ENCODE results near the gene METTL22. TPM values are rescaled to one million over a fixed set of nuclear protein-coding genes. Genes with fewer than 3 reads are reported as not detected.

The METTL22 gene
- total RNA-seq, 1 donor from 2014 or later: 49.6 TPM

GRCh38 chr16:8583732-8584131 lies 37.8 kb upstream of the METTL22 start:
- H3K4me3 Mint-ChIP-seq: no peak overlapping the region
- ChIA-PET POLR2A (interaction anchor here (0.6 kb wide), 1 partner anchor 1724 kb away, joined by 7 read pairs; no protein-coding TSS in a partner anchor), CTCF (interaction anchor here (0.8 kb wide), 1 partner anchor 11 kb away, joined by 3 read pairs; no protein-coding TSS in a partner anchor)
- H3K9me3 Mint-ChIP-seq: no peaks in the 10 kb centered on the region
- intact Hi-C loops (cut with micrococcal nuclease): no loop called here
- H3K27me3 Mint-ChIP-seq: peaks cover 18% of the 10 kb centered on the region
- H3K27ac Mint-ChIP-seq: no peak overlapping the region
- H3K4me1 Mint-ChIP-seq: peaks cover 16% of the 10 kb centered on the region
- no peaks in the 10 kb centered on the region for H3K36me3 Mint-ChIP-seq (ENCODE audit: low read depth)
- DNase-seq (no peak), ATAC-seq (ENCODE audit: low read depth) (no peak)
- TF ChIP-seq, protein P1, sequence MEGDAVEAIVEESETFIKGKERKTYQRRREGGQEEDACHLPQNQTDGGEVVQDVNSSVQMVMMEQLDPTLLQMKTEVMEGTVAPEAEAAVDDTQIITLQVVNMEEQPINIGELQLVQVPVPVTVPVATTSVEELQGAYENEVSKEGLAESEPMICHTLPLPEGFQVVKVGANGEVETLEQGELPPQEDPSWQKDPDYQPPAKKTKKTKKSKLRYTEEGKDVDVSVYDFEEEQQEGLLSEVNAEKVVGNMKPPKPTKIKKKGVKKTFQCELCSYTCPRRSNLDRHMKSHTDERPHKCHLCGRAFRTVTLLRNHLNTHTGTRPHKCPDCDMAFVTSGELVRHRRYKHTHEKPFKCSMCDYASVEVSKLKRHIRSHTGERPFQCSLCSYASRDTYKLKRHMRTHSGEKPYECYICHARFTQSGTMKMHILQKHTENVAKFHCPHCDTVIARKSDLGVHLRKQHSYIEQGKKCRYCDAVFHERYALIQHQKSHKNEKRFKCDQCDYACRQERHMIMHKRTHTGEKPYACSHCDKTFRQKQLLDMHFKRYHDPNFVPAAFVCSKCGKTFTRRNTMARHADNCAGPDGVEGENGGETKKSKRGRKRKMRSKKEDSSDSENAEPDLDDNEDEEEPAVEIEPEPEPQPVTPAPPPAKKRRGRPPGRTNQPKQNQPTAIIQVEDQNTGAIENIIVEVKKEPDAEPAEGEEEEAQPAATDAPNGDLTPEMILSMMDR (IDR thresholded peaks at IDR 0.05): no peak

DNA sequence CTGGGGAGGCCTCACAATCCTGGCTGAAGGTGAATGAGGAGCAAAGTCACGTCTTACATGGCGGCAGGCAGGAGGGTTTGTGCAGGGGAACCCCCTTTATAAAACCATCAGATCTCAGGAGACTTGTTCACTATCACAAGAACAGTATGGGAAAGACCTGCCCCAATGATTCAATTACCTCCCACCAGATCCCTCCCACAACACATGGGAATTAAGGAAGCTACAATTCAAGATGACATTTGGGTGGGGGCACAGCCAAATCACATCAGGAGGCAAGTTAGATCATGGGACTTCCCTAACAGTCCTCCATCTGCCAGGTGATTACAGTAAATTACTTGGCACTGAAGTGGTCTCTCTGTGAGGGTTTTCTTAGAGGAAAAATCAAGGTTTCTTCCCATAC lies 36.5 kb upstream of the METTL22 start:
- Mint-ChIP-seq H3K27ac (no peak overlapping the region), H3K4me1 (peaks cover 24% of the 10 kb centered on the region), H3K36me3 (ENCODE audit: low read depth) (no peaks in the 10 kb centered on the region), H3K27me3 (peaks cover 22% of the 10 kb centered on the region), H3K4me3 (no peak overlapping the region), H3K9me3 (no peaks in the 10 kb centered on the region)
- TF ChIP-seq, protein P1 (IDR thresholded peaks at IDR 0.05): no peak
- DNase-seq (no peak), ATAC-seq (ENCODE audit: low read depth) (no peak)
- intact Hi-C loops (cut with micrococcal nuclease): no loop called here
- CTCF ChIA-PET: no interaction called here
- POLR2A ChIA-PET: no interaction called here

DNA sequence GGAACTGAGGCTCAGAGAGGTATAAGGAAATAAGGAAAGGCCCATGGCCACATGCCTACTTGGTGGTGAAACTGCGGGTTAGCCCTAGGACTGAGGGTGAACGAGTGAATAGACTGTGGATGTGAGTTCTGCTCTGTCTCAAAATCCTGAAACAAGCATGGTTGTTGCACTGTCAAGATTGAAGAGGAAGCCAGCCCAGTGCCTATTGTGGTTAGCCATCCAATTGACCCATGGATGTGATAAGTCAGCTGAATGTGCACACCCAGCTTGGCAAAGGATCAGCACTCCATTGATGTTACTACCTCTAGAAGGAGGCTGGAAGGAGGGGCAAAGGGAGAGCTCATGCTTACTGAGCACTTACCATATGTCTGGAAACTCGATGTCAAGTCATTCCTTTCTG lies 35.6 kb upstream of the METTL22 start:
- Mint-ChIP-seq H3K27ac (no peak overlapping the region), H3K4me1 (peaks cover 25% of the 10 kb centered on the region), H3K9me3 (no peaks in the 10 kb centered on the region), H3K36me3 (ENCODE audit: low read depth) (no peaks in the 10 kb centered on the region), H3K4me3 (no peak overlapping the region), H3K27me3 (peaks cover 24% of the 10 kb centered on the region)
- ATAC-seq (ENCODE audit: low read depth) (no peak), DNase-seq (no peak)
- CTCF ChIA-PET: no interaction called here
- POLR2A ChIA-PET: no interaction called here
- intact Hi-C loops (cut with micrococcal nuclease): no loop called here
- TF ChIP-seq, protein P1 (IDR thresholded peaks at IDR 0.05): no peak

- TF ChIP-seq, protein P1 (IDR thresholded peaks at IDR 0.05): no peak
- CTCF ChIA-PET: no interaction called here
- Mint-ChIP-seq H3K4me1 (peaks cover 21% of the 10 kb centered on the region), H3K4me3 (no peak overlapping the region), H3K9me3 (no peaks in the 10 kb centered on the region), H3K36me3 (ENCODE audit: low read depth) (no peaks in the 10 kb centered on the region), H3K27ac (no peak overlapping the region), H3K27me3 (peaks cover 24% of the 10 kb centered on the region)
- DNase-seq: no peak
- intact Hi-C loops (cut with micrococcal nuclease): no loop called here
- no peak for ATAC-seq (ENCODE audit: low read depth)
- POLR2A ChIA-PET: no interaction called here
These were observed 34.4 kb upstream of the METTL22 start for GRCh38 chr16:8587065-8587464.

DNA sequence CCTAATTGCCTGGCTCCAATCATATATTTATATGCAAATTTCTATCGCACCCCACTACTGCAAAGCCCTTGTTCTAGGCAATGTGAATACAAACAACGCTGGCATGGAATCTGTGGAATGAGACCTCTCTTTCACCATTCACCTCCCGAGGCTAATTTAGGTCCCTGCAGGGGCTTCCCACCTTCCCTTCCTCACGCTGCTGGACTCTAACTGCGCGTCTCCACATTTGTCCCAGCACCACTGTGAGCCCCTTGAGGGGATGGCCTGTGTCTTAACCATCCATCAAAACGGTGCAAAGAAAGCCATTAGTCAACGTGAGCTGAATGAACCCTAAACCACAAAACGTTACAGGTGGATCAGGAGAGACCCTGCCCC lies 32.8 kb upstream of the METTL22 start:
- POLR2A ChIA-PET: no interaction called here
- intact Hi-C loops (cut with micrococcal nuclease): no loop called here
- no peak for DNase-seq
- Mint-ChIP-seq H3K9me3 (no peaks in the 10 kb centered on the region), H3K27ac (no peak overlapping the region), H3K27me3 (peaks cover 24% of the 10 kb centered on the region), H3K36me3 (ENCODE audit: low read depth) (no peaks in the 10 kb centered on the region), H3K4me3 (no peak overlapping the region), H3K4me1 (peaks cover 13% of the 10 kb centered on the region)
- CTCF ChIA-PET: no interaction called here
- no peak for ATAC-seq (ENCODE audit: low read depth)
- TF ChIP-seq, protein P1 (IDR thresholded peaks at IDR 0.05): no peak
